GM19099 (cell line): Measurements from ENCODE around the gene CHPF.

Experiments
- POLR2A ChIP-seq: IDR thresholded peaks from 3 replicates; pipeline ENCODE4 v1.6.1; 2011; ENCODE audit warnings: low read depth; ENCODE audit not compliant: insufficient read length; ENCODE audit errors: extremely low read depth

Gene CHPF

DNA sequence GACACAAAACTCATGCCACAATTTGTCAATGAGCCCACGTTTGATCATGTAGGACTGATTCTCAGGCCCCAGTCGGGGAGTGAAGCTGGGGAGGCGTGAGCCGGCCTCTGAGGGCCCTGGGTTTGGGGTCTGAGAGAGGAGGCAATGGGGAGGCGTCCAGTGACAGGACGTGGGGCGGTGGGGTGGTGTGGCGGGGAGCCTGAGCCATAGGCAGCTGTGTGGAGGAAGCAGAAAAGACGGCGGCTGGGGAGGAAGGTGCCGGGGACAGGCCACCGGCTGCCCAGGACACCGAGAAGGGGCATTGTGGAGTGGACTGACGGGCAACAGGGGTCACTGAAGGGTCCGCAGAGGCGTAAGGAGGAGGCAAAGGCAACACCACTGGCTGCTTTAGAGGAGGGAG, 7.2 kb downstream of the CHPF start:
- no peak for TF ChIP-seq POLR2A

DNA sequence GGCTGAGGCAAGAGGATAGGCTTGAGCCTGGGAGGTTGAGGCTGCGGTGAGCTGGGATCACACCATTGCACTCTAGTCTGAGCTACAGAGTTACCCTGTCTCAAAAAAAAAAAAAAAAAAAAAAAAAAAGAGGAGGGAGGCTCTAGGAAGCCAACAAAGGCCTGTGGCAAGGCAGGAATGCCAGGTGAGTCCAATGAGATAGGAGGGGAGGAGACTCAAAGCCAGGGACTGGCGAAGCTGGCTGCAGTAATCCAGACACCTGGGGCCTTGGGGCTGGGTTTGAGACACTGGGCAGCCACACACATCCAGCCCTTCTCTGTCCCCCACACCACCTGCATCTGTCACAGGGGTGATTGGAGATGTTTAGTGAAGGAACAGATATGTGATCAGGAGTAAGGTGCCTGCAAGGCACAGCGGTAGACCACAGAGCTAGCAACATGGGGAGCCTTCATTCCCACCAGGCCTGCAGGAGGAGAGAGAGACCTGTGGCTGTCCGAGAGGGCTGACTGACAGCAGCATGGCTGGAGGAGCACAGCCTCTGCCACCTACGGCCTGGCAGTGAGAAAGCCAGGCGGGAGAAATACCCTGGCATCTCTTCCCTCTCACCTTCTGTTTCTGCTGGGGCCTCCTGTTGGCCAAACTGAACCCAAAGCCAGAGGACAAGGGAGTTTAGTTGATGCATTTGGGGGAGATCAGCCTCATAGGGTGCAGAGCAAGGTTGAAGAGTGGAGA, 9.5 kb downstream of the CHPF start:
- TF ChIP-seq POLR2A, result no peak

DNA sequence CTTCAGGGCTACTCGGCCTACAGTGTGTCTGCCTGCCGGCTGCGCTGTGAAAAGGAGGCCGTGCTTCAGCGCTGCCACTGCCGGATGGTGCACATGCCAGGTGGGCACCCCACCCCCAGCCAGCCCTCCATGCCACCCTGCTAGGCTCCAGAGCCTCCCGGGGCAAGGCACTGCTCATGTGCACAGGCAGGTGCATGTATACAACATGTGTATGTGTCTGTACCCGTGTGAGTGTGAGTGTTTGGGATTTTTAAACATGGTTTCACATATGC, 11.3 kb downstream of the CHPF start:
- TF ChIP-seq POLR2A, result no peak

DNA sequence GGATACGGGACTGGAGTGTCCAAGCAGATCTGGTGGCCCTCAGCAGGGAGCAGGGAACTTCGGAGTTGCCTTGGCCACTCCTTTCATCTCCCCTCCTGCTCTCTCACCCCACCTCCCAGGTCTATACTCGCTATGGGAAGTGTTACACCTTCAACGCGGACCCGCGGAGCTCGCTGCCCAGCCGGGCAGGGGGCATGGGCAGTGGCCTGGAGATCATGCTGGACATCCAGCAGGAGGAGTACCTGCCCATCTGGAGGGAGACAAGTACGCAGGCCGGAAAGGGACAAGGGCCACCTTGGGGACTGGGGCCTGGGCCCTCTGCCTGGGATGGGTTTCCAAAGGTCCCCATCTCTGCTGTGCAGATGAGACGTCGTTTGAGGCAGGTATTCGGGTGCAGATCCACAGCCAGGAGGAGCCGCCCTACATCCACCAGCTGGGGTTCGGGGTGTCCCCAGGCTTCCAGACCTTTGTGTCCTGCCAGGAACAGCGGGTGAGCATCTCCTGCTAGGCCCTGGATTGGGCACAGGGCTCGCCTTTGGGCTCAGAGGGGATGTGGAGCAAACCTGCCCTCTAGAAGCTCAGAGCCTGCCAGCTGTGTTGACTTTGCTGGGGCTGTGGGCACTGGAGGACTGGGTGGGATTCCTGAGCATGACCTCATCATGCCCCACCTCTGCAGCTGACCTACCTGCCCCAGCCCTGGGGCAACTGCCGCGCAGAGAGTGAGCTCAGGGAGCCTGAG, 11.8 kb downstream of the CHPF start:
- no peak for TF ChIP-seq POLR2A

DNA sequence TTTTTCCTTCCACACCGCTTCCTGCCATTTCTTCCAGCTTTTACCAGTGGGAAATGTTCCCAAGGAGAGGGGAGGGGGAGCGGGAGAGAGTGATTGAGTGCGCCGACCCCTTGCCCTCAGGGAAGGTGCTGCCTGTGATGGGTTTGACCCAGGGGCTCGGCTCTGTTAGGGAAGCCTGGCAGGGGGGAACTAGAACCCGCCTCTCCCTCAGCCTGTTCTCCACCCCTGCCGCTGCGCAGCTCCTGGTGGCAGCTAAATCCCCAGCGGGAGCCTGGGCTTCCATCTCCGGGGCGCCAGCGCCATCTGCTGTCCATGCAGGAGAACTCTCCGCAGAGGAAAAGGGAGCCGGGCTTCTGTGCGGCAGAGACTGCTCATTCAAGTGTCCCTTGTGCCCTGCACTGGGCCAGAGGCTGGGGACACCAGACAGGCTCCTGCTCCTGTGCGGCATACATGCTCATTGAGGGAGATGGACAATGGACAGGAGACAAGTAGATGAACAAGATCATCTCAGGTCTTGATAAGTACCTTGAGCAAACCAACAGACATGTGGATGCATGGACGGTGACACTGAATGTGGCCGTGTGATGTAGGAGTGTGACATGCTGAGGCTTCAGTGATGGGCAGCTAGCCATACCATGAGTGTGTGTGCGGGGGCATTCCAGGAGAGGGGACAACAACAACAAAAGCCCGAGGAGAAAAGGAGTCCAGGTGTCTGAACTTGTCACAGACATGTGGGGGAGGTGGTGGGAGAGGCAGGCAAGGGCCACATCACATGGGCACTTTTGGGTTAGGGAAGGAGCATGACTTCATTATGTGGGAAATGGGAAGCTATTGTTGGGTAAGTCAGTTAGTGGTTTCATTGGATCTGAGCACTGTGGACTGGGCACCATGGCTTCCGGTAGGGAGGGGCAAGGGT, 13.3 kb downstream of the CHPF start:
- TF ChIP-seq POLR2A, result no peak

DNA sequence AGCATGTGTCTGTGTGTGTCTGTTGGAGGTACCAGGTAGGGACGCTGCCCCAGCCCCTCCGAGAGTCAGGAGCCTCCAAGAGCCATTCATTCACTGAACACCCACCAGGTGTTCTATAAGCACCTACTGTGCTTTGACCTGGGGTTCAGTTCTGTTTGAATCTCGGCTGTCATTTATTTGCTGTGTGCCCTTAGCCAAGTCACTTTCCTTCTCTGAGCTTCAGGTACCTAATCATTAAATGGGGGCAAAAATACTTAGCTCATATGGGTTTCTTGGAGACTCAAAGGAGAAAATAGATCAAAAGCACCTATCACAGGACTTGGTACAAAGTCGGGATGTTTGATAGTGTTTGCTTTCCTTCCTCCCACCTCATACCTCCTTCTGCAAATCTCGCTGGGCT, 16.1 kb downstream of the CHPF start:
- TF ChIP-seq POLR2A, result no peak

DNA sequence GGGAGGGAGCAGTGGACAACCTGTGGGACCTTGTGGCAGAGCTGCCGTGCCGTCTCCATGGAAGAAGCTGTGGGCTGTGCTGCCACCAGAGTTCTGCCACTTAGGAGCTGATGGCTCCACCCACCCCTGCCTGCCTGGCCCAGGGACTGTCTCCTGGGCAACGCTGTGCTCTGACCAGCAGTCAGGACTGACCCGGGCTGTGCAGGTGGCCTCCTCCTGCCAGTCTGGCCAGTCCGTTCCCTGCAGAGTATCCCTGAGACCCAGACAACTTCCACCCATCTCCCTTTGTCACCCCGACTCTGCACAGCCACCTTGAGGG, 16.6 kb downstream of the CHPF start:
- TF ChIP-seq POLR2A, result no peak

DNA sequence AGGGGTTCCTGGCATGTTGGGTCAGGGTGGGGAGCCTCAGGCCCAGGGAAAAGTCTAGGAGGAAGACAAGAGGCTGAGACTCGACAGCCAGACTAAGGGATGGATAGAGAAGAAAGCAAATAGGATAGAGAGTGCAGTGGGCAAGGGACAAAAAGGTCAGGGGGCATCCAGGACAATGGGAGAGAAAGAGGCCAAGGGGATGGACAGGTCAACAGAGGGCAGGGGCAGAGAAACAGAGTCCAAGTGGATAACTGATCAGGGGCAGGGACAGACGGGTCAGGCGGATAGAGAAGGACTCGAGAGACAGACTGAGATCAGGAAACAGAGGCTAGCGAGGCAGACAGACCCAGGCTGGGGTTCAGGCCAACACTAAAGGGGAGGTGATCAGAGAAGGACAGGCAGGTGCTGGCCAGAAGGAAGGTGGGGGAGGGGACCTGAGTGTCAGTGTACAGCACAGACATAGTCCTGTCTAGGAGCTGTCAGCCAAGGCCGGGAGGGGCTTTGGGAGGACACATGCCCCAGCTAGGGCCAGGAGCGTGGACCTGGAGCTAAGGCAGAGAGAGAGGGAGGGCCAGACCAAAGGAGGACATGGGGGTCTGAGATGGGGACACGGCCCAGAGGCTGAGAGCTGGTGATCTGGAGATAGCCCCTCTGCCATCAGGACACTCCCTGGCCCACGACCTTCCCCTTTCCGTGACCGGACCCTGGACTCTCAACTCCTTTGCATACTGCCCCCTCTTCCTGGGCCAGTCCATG, 17.1 kb downstream of the CHPF start:
- no peak for TF ChIP-seq POLR2A

DNA sequence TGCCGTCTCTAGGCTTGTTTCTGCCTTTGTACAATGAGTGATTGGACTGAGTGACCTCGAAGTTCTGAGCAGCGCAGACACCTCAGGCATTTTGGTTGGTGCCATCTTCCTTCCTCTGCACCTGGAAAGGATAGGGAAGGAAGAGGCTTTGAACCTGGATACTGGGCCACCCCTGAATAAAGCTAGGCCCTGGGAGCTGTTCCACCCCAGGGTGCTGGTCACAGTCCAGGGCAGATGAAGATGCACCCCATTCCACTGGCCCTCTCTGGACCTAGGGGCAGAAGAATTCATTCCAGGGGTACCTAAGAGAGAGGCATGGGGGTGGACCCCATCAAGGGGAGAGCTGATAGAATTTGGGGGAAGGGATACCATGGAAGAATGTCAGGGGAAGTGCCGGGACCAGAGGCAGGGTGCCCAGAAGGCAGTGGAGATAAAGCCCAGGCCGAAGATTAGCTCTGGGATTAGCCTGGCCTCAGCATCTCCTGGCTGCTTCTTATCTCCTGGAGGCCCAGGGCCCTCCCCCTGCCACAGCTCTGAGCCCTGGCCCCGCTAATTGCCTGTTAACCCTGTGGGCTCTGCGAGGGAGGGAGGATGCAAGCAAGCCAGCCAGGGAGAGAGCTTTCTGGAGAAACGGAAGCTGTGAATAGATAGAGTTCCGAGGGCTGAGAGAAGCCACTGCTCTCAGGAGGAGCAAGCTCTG, 17.9 kb downstream of the CHPF start:
- TF ChIP-seq POLR2A, result no peak

DNA sequence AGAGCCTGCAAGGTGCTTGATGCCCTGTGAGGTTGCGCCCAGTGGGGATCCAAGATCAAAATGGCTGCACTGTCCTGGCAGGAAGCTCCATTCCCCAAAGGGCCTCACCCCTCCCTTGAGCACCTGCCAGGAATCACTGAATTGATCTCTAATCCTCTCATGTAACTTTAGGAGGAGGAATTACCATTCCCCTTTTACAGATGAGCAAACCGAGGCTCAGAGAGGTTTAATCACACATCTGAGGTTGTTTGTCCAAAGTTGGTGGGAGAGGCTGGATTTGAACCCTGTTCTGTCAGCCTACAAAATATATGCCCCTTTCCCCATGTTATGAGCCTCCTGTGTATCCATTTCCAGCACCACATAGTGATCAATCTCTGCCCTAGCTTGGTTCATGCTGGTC, 18.8 kb downstream of the CHPF start:
- TF ChIP-seq POLR2A, result no peak

DNA sequence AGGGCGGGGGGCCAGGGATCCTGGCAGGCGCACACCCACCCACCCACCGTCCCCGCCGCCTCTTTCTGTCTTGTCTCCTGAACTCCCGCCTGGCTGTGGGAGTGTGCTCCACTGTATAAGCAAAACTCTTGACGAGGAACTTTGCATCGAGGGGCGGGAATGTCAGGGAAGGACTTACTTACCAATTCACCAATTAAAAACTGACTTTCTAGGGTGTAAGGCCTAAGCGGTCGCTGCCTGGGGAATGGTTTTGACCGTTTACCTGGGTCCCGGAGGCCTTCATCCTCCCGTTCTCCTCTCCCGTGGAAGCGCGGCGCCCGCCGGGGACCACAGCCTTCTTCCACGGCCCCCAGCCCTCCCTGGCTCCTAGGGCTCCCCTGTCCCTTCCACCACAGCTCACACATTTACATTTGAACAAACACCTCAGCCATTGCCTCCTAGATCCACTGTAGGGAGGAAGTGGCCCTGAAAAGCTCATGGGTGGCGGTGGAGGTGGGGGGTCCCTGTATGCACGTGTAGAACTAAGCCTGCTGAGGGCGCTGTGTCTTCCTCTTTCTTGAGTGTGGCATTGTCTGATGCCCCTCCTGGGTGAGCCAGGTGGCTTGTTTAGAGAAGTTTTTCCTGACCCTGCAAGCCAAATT, 20.5 kb downstream of the CHPF start:
- TF ChIP-seq POLR2A, result no peak

DNA sequence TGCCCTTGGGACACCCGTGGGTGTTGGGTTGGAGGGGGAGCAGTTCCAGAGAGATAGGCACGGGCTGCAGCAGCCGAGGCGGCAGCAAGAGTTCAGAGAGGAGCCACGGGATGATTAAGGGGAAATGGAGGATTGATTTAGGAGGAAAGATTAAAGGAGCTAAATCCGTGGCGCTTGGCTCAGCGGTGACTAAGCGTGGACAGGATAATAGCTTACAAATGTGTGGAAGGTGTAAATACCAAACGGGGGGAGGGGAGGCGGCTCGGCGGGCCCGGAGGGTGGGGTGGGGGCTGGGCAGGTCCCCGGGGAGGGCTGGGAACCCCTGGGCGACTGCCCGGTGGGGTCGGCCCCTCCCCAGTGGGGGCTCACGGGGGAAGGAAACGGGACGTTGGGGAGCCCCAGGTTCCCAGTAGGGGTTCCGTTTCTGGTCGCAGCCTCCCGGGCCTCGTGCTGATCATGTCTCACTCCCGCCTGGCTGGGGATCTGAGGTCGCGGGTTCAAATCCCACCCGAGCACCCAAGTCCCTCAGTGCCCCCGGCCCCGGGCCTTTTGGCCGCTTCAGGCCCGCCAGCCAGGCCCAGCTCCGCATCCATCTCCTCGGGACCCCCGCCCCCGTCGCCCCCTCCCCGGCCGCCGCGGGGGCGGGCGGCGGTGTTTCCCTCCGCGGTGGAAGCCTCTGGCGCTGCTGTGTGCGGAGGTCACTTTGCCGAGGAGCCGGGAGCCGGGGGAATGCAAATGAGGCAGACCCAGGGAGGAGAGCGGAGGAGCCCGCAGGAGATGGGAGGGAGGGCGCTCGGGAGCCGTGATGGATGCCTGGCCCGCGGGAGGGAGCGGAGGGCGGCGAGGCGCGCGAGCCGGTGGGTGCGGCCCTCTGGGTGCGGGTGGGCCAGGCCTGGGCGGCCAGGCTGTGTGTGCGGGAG, 21.2 kb downstream of the CHPF start:
- no peak for TF ChIP-seq POLR2A
